Activated CD8-positive, alpha-beta T cell treated with anti-CD3 and anti-CD28 coated beads, Interleukin-2, amount 10 ng/mL, durations not matched to agents 7 days and 5 days (primary cell): Measurements from ENCODE around the gene AQP11. TPM values are rescaled to one million over a fixed set of nuclear protein-coding genes. Genes with fewer than 3 reads are reported as not detected.

Experiments used
- ATAC-seq: fragments of 150-1000 bp; cut with Tn5 transposase; one replicate; pipeline ENCODE4 v1.10.0; 2021; ENCODE audit warnings: moderate library complexity
- CTCF ChIA-PET: fragments of 350-600 bp; sonication (Branson Sonifier 250); formaldehyde crosslinking; loops from one replicate; lab custom pipeline; 2021; ENCODE audit warnings: antibody characterized with exemption; lab: Charles Lee
- POLR2A ChIA-PET: fragments of 350-600 bp; sonication (Branson Sonifier 250); formaldehyde crosslinking; loops from one replicate; lab custom pipeline; 2021; ENCODE audit warnings: antibody characterized with exemption; lab: Charles Lee
- DNase-seq: peaks from one replicate; pipeline ENCODE4 v3.0.0-alpha.2; 2020
- H3K27ac Mint-ChIP-seq: one replicate; pipeline ENCODE4 v1.8.0; 2021; ENCODE audit warnings: mild to moderate bottlenecking, mixed read lengths
- H3K27me3 Mint-ChIP-seq: one replicate; pipeline ENCODE4 v1.8.0; 2021; ENCODE audit warnings: low read depth, mixed read lengths
- H3K36me3 Mint-ChIP-seq: one replicate; pipeline ENCODE4 v1.8.0; 2021; ENCODE audit warnings: low read depth, mixed read lengths
- H3K4me1 Mint-ChIP-seq: one replicate; pipeline ENCODE4 v1.8.0; 2021; ENCODE audit warnings: low read depth, mixed read lengths
- H3K4me3 Mint-ChIP-seq: one replicate; pipeline ENCODE4 v1.8.0; 2021; ENCODE audit warnings: mild to moderate bottlenecking, mixed read lengths
- H3K9me3 Mint-ChIP-seq: one replicate; pipeline ENCODE4 v1.8.0; 2022; ENCODE audit warnings: mixed read lengths; ENCODE audit not compliant: insufficient read depth
- total RNA-seq, 2 experiments: library from RNA; stranded (reverse); gene quantifications; one replicate each; pipeline ENCODE4 v1.2.3, GENCODE V29; 2021

Gene AQP11
- total RNA-seq, 2 experiments from 2014 or later = 0.21 to 0.39 TPM

GRCh38 chr11:77637345-77638165 is 47.8 kb downstream of the AQP11 start, which contains the start of gene CLNS1A:
Gene CLNS1A, minus strand, starts transcription at chr11:77637794. Its CDS starts 80 bp downstream, at chr11:77637714.
- peak within 1 kb of the TSS; percentile 93 for H3K4me3 Mint-ChIP-seq
- ChIA-PET CTCF (interaction anchor here (1.3 kb wide), 1 partner anchor 12 kb away, joined by 3 read pairs; no protein-coding TSS in a partner anchor), POLR2A (no interaction called here)
- DNase-seq (peak; percentile 86), ATAC-seq (peak; percentile 100)
- peak within 1 kb of the TSS; percentile 93 for H3K27ac Mint-ChIP-seq
- H3K27me3 Mint-ChIP-seq = no peaks in the 10 kb centered on the region
- H3K9me3 Mint-ChIP-seq = peaks cover 7% of the 10 kb centered on the region
- H3K4me1 Mint-ChIP-seq = peaks cover 40% of the 10 kb centered on the region
- H3K36me3 Mint-ChIP-seq = peaks cover 25% of the 10 kb centered on the region

- peaks cover 9% of the 10 kb centered on the region for H3K36me3 Mint-ChIP-seq
- peaks cover 7% of the 10 kb centered on the region for H3K9me3 Mint-ChIP-seq
- ChIA-PET POLR2A (interaction anchor here (1.4 kb wide), 1 partner anchor 353 kb away, joined by 3 read pairs; the partner anchor contains the start of gene INTS4), CTCF (no interaction called here)
- no peak overlapping the region for H3K27ac Mint-ChIP-seq
- peaks cover 16% of the 10 kb centered on the region for H3K4me1 Mint-ChIP-seq
- no peak for ATAC-seq
- no peak for DNase-seq
- H3K27me3 Mint-ChIP-seq = peaks cover 5% of the 10 kb centered on the region
- no peak overlapping the region for H3K4me3 Mint-ChIP-seq
These were observed 52.5 kb downstream of the AQP11 start for GRCh38 chr11:77642228-77642627.

GRCh38 chr11:77644887-77645286 is 55.1 kb downstream of the AQP11 start:
- POLR2A ChIA-PET = no interaction called here
- CTCF ChIA-PET = interaction anchor here (1.5 kb wide), 1 partner anchor 16 kb away, joined by 3 read pairs; no protein-coding TSS in a partner anchor
- H3K27me3 Mint-ChIP-seq = peaks cover 5% of the 10 kb centered on the region
- H3K36me3 Mint-ChIP-seq = peaks cover 2% of the 10 kb centered on the region
- H3K4me1 Mint-ChIP-seq = peaks cover 8% of the 10 kb centered on the region
- no peaks in the 10 kb centered on the region for H3K9me3 Mint-ChIP-seq
- DNase-seq = no peak
- no peak for ATAC-seq
- H3K27ac Mint-ChIP-seq = no peak overlapping the region
- no peak overlapping the region for H3K4me3 Mint-ChIP-seq

GRCh38 chr11:77647654-77648305 is 58.0 kb downstream of the AQP11 start:
- CTCF ChIA-PET = interaction anchor here (1.6 kb wide), 1 partner anchor 13 kb away, joined by 3 read pairs; no protein-coding TSS in a partner anchor

GRCh38 chr11:77650123-77650522 is 60.4 kb downstream of the AQP11 start:
- H3K36me3 Mint-ChIP-seq = no peaks in the 10 kb centered on the region
- ChIA-PET POLR2A (no interaction called here), CTCF (interaction anchor here (1.6 kb wide), 1 partner anchor 10 kb away, joined by 4 read pairs; no protein-coding TSS in a partner anchor)
- no peak overlapping the region for H3K27ac Mint-ChIP-seq
- DNase-seq = no peak
- ATAC-seq = no peak
- H3K27me3 Mint-ChIP-seq = peaks cover 6% of the 10 kb centered on the region
- no peak overlapping the region for H3K4me3 Mint-ChIP-seq
- no peaks in the 10 kb centered on the region for H3K4me1 Mint-ChIP-seq
- no peaks in the 10 kb centered on the region for H3K9me3 Mint-ChIP-seq

More at GRCh38 chr11:77647654-77648305, 58.0 kb downstream of the AQP11 start:
- DNase-seq = no peak
- ATAC-seq = no peak
- Mint-ChIP-seq H3K27me3 (peaks cover 5% of the 10 kb centered on the region), H3K4me1 (peaks cover 3% of the 10 kb centered on the region), H3K4me3 (no peak overlapping the region), H3K36me3 (no peaks in the 10 kb centered on the region), H3K9me3 (no peaks in the 10 kb centered on the region), H3K27ac (no peak overlapping the region)
- POLR2A ChIA-PET = no interaction called here

GRCh38 chr11:77654770-77655434 is 65.1 kb downstream of the AQP11 start:
- no peaks in the 10 kb centered on the region for H3K4me1 Mint-ChIP-seq
- ATAC-seq = no peak
- no peaks in the 10 kb centered on the region for H3K36me3 Mint-ChIP-seq
- CTCF ChIA-PET = interaction anchor here (0.6 to 1.1 kb wide), 2 partner anchors 10 to 51 kb away, joined by 3 to 4 read pairs; no protein-coding TSS in a partner anchor
- H3K27me3 Mint-ChIP-seq = peaks cover 2% of the 10 kb centered on the region
- POLR2A ChIA-PET = no interaction called here
- H3K27ac Mint-ChIP-seq = no peak overlapping the region
- no peaks in the 10 kb centered on the region for H3K9me3 Mint-ChIP-seq
- no peak overlapping the region for H3K4me3 Mint-ChIP-seq
- no peak for DNase-seq

GRCh38 chr11:77656362-77656761 is 66.6 kb downstream of the AQP11 start:
- peaks cover 2% of the 10 kb centered on the region for H3K27me3 Mint-ChIP-seq
- H3K27ac Mint-ChIP-seq = no peak overlapping the region
- no peaks in the 10 kb centered on the region for H3K36me3 Mint-ChIP-seq
- ATAC-seq (no peak), DNase-seq (no peak)
- ChIA-PET CTCF (no interaction called here), POLR2A (no interaction called here)
- no peak overlapping the region for H3K4me3 Mint-ChIP-seq
- H3K4me1 Mint-ChIP-seq = no peaks in the 10 kb centered on the region
- no peaks in the 10 kb centered on the region for H3K9me3 Mint-ChIP-seq

- ChIA-PET POLR2A (no interaction called here), CTCF (no interaction called here)
- H3K27ac Mint-ChIP-seq = no peak overlapping the region
- no peak overlapping the region for H3K4me3 Mint-ChIP-seq
- H3K9me3 Mint-ChIP-seq = no peaks in the 10 kb centered on the region
- H3K27me3 Mint-ChIP-seq = peaks cover 2% of the 10 kb centered on the region
- DNase-seq (no peak), ATAC-seq (no peak)
- no peaks in the 10 kb centered on the region for H3K36me3 Mint-ChIP-seq
- H3K4me1 Mint-ChIP-seq = no peaks in the 10 kb centered on the region
These were observed 68.7 kb downstream of the AQP11 start for GRCh38 chr11:77658213-77659013.

Other genes with a start within 250 kb of the AQP11 start
- gene PAK1, start 115.9 kb upstream of the AQP11 start, total RNA-seq = 10 to 100 TPM; 85.7 to 91.5 TPM
- gene CLNS1A, start 47.8 kb downstream of the AQP11 start, total RNA-seq = 100 to 1,000 TPM in 1 of 2 experiments, 10 to 100 TPM in 1; 99.9 to 103 TPM
- gene RSF1, start 230.8 kb downstream of the AQP11 start, total RNA-seq = 10 to 100 TPM; 41.1 to 49.1 TPM
- 10 to 100 TPM; 12.7 to 13.0 TPM for gene AAMDC, start 231.2 kb downstream of the AQP11 start, total RNA-seq